Vagina (tissue), 2 donors: ENCODE results near the gene GYG2.

ENCODE experiments used
- CTCF ChIP-seq, 3 experiments: fragments of 450-650 bp in 2 of 3; fragments of 200-600 bp in 1 of 3; sonication (generic) in 1 of 3; IDR thresholded peaks; one replicate each; pipeline ENCODE4 v1.5.1; 2017 to 2019; ENCODE audit warnings: antibody characterized with exemption in 3 of 3, mild to moderate bottlenecking in 2 of 3, moderate library complexity in 2 of 3
- POLR2A ChIP-seq, 2 donors: fragments of 450-650 bp; IDR thresholded peaks; one replicate each; pipeline ENCODE4 v1.6.1; 2017; ENCODE audit warnings: antibody characterized with exemption in 2 of 2, mild to moderate bottlenecking in 2 of 2, moderate library complexity in 2 of 2

GRCh38 chrX:2878563-2878962 lies 49.8 kb downstream of the GYG2 start:
- TF ChIP-seq POLR2A (IDR thresholded peaks at IDR 0.05): no peak
- no peak for TF ChIP-seq CTCF (IDR thresholded peaks at IDR 0.05)
